ENCODE results near the gene TMEM106B. TPM values are rescaled to one million over a fixed set of nuclear protein-coding genes. Genes with fewer than 3 reads are reported as not detected.

TMEM106B gene
- total and polyA plus RNA-seq, 2 donors (not counting 3 experiments of a cell fraction or from before 2014, with no cell fraction given), result 13.7 to 23.1 TPM

DNA sequence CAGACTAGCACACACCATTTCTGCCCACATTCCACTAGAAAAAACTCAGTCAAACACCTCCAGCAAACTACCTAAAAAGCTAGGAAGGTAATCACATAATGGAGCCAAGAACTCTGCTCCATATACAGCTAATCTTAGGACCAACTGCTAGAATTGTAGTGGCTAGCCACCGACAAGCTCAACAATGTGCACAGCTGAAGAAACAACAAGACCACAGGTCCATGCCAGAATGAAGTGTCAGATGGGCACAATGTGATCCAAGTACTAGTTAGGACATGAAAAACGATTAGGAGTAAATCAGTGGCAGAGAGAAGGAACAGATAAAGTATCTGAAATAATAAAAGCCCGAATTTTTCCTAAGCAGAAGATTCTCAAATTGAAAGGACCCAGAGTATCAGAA is 38.6 kb downstream of the TMEM106B start:
- dilution Hi-C loops (cut with MboI; ENCODE audit: extremely low pct_ligation_motif_present, low sequenced_read_pairs), result no loop called here
- TF ChIP-seq POLR2AphosphoS5 (IDR thresholded peaks at IDR 0.05; ENCODE audit: insufficient read depth, low read depth, low read length) (no peak), MYC (IDR thresholded peaks at IDR 0.05; ENCODE audit: low read depth, low read length) (no peak), JUN (IDR thresholded peaks at IDR 0.05; ENCODE audit: borderline replicate concordance, insufficient read depth, insufficient read length, low read depth) (no peak), EZH2 (IDR thresholded peaks at IDR 0.05; ENCODE audit: borderline replicate concordance, low read depth, low read length, severe bottlenecking) (no peak), FOS (IDR thresholded peaks at IDR 0.05; ENCODE audit: borderline replicate concordance, insufficient read depth, low read length) (no peak), POLR2A (IDR thresholded peaks at IDR 0.05; ENCODE audit: low read depth, low read length) (no peak), GATA2 (IDR thresholded peaks at IDR 0.05; ENCODE audit: insufficient read depth, insufficient read length, low read depth, low read length) (no peak)
- TF ChIP-seq, protein P1, sequence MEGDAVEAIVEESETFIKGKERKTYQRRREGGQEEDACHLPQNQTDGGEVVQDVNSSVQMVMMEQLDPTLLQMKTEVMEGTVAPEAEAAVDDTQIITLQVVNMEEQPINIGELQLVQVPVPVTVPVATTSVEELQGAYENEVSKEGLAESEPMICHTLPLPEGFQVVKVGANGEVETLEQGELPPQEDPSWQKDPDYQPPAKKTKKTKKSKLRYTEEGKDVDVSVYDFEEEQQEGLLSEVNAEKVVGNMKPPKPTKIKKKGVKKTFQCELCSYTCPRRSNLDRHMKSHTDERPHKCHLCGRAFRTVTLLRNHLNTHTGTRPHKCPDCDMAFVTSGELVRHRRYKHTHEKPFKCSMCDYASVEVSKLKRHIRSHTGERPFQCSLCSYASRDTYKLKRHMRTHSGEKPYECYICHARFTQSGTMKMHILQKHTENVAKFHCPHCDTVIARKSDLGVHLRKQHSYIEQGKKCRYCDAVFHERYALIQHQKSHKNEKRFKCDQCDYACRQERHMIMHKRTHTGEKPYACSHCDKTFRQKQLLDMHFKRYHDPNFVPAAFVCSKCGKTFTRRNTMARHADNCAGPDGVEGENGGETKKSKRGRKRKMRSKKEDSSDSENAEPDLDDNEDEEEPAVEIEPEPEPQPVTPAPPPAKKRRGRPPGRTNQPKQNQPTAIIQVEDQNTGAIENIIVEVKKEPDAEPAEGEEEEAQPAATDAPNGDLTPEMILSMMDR (IDR thresholded peaks at IDR 0.05; ENCODE audit: extremely low read depth in 1 of 2, insufficient read depth in 1 of 2, low read depth in 1 of 2, low read length in 2 of 2), result no peak
- TF ChIP-seq, protein P2, sequence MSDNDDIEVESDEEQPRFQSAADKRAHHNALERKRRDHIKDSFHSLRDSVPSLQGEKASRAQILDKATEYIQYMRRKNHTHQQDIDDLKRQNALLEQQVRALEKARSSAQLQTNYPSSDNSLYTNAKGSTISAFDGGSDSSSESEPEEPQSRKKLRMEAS (IDR thresholded peaks at IDR 0.05; ENCODE audit: insufficient read depth, insufficient read length), result no peak
- Histone ChIP-seq H3K9me1 (replicated peaks; ENCODE audit: control insufficient read depth, extremely low read depth, insufficient read depth, low read length) (no peaks in the 10 kb centered on the region), H3K4me3 (replicated peaks in 1 of 3; ENCODE audit: insufficient read depth in 1 of 3, low read depth in 1 of 3, low read length in 3 of 3) (no peak overlapping the region), H3K9me3 (replicated peaks; ENCODE audit: control insufficient read depth, insufficient read depth, low read length) (no peaks in the 10 kb centered on the region), H3K36me3 (ENCODE audit: control insufficient read depth in 2 of 2, extremely low read depth in 1 of 2, insufficient read depth in 2 of 2, low read length in 2 of 2) (no peaks in the 10 kb centered on the region), H4K20me1 (replicated peaks; ENCODE audit: control insufficient read depth, extremely low read depth, insufficient read depth, low read length) (no peaks in the 10 kb centered on the region), H3K4me1 (ENCODE audit: control insufficient read depth, extremely low read depth, insufficient read depth, low read length) (no peaks in the 10 kb centered on the region), H3K27me3 (ENCODE audit: control insufficient read depth in 2 of 2, insufficient read depth in 2 of 2, low read length in 2 of 2) (no peaks in the 10 kb centered on the region), H3K9ac (replicated peaks; ENCODE audit: extremely low read depth, insufficient read depth, low read length) (no peak overlapping the region), H3K27ac (ENCODE audit: insufficient read depth, low read depth, low read length) (no peak overlapping the region), H3K79me2 (ENCODE audit: control insufficient read depth, insufficient read depth, low read length) (no peaks in the 10 kb centered on the region), H3K4me2 (ENCODE audit: insufficient read depth, low read length) (no peak overlapping the region), H2AFZ (ENCODE audit: low read depth, low read length) (no peak overlapping the region)
- ChIA-PET CTCF (interaction anchor here (1.2 to 1.8 kb wide), 2 partner anchors 9 to 10 kb away, joined by 3 to 5 read pairs; no protein-coding TSS in a partner anchor), POLR2A (no interaction called here)
- intact Hi-C loops (cut with micrococcal nuclease), result no loop called here
- DNase-seq (ENCODE audit: low read depth, low spot score) (no peak), FAIRE-seq (no peak)
- BruUV-seq (replicated peaks), result no TSS peak

Measured in endothelial cell of umbilical vein (primary cell).